Endothelial cell of umbilical vein (primary cell): Measurements from ENCODE around the gene SVEP1. TPM values are rescaled to one million over a fixed set of nuclear protein-coding genes. Genes with fewer than 3 reads are reported as not detected.

Experiments used
- BruUV-seq: library from RNA; stranded (reverse); fragments of 400-500 nt; replicated peaks from 2 replicates; lab custom pipeline; 2021; lab: Mats Ljungman, UMichigan
- CTCF ChIA-PET: fragments of 300-600, 350-600 bp; sonication (Branson Sonifier 250); formaldehyde crosslinking; loops from one replicate; lab custom pipeline; 2021; ENCODE audit warnings: antibody characterized with exemption, inconsistent platforms; lab: Charles Lee
- POLR2A ChIA-PET: fragments of 300-600, 350-600 bp; sonication (Branson Sonifier 250); formaldehyde crosslinking; loops from one replicate; lab custom pipeline; 2021; ENCODE audit warnings: antibody characterized with exemption, inconsistent platforms; lab: Charles Lee
- DNase-seq: peaks from one replicate; pipeline ENCODE4 v3.0.0-alpha.2; 2011; ENCODE audit warnings: low read depth, low spot score
- FAIRE-seq: peaks from 2 replicates; lab custom pipeline; 2011; peaks lifted over from hg19 to GRCh38; lab: Jason Lieb, UNC
- H2AFZ ChIP-seq: 2 replicates; pipeline ENCODE4 v1.6.0; 2012; ENCODE audit warnings: low read depth, low read length, control low read depth, inconsistent platforms
- H3K27ac ChIP-seq: 2 replicates; pipeline ENCODE4 v1.5.1; 2011; ENCODE audit warnings: low read depth, mild to moderate bottlenecking, control low read depth, low read length, moderate library complexity; ENCODE audit not compliant: insufficient read depth
- H3K27me3 ChIP-seq, 2 experiments: 2 replicates each; pipeline versions ENCODE4 v1.6.0 to v1.6.1; 2011; ENCODE audit warnings: low read length in 2 of 2, mixed read lengths in 1 of 2; ENCODE audit not compliant: control insufficient read depth in 2 of 2, insufficient read depth in 2 of 2
- H3K36me3 ChIP-seq, 2 experiments: 2 replicates in 1 of 2; 3 replicates in 1 of 2; pipeline ENCODE4 v1.5.1; 2011; ENCODE audit warnings: low read length in 2 of 2, mild to moderate bottlenecking in 1 of 2, moderate library complexity in 1 of 2; ENCODE audit not compliant: control insufficient read depth in 2 of 2, insufficient read depth in 2 of 2; ENCODE audit errors: extremely low read depth in 1 of 2
- H3K4me1 ChIP-seq: 3 replicates; pipeline ENCODE4 v1.5.1; 2011; ENCODE audit warnings: mild to moderate bottlenecking, low read length; ENCODE audit not compliant: control insufficient read depth, insufficient read depth; ENCODE audit errors: extremely low read depth
- H3K4me2 ChIP-seq: 2 replicates; pipeline ENCODE4 v1.6.1; 2011; ENCODE audit warnings: low read length, control low read depth, mixed read lengths; ENCODE audit not compliant: insufficient read depth
- H3K4me3 ChIP-seq, 3 experiments: fragments of 200-600 bp in 1 of 3; sonication (generic), shearing (Covaris generic) in 1 of 3; replicated peaks in 1 of 3; 2 replicates each; pipeline ENCODE4 v1.5.1; 2011 to 2016; ENCODE audit warnings: control low read depth in 3 of 3, low read length in 3 of 3, mild to moderate bottlenecking in 2 of 3, inconsistent platforms in 1 of 3, low read depth in 1 of 3, moderate library complexity in 1 of 3; ENCODE audit not compliant: insufficient read depth in 1 of 3
- H3K79me2 ChIP-seq: 2 replicates; pipeline ENCODE4 v1.6.0; 2012; ENCODE audit warnings: low read length, inconsistent platforms; ENCODE audit not compliant: control insufficient read depth, insufficient read depth
- H3K9ac ChIP-seq: replicated peaks from 2 replicates; pipeline ENCODE3; 2011; ENCODE audit warnings: low read length, control low read depth; ENCODE audit not compliant: insufficient read depth; ENCODE audit errors: extremely low read depth
- H3K9me1 ChIP-seq: replicated peaks from 3 replicates; pipeline ENCODE4 v1.6.0; 2011; ENCODE audit warnings: mild to moderate bottlenecking, low read length; ENCODE audit not compliant: control insufficient read depth, insufficient read depth; ENCODE audit errors: extremely low read depth
- H3K9me3 ChIP-seq: replicated peaks from 2 replicates; pipeline ENCODE4 v1.5.1; 2012; ENCODE audit warnings: low read length, inconsistent platforms; ENCODE audit not compliant: control insufficient read depth, insufficient read depth
- H4K20me1 ChIP-seq: replicated peaks from 2 replicates; pipeline ENCODE3; 2011; ENCODE audit warnings: mild to moderate bottlenecking, low read length; ENCODE audit not compliant: control insufficient read depth, insufficient read depth; ENCODE audit errors: extremely low read depth
- CTCF ChIP-seq, 2 donors: IDR thresholded peaks; 1 replicate in 1 of 2; 2 replicates in 1 of 2; pipeline ENCODE4 v1.5.1; 2011; ENCODE audit warnings: low read length in 2 of 2, mild to moderate bottlenecking in 2 of 2, moderate library complexity in 2 of 2, control low read depth in 1 of 2, inconsistent platforms in 1 of 2, low read depth in 1 of 2; ENCODE audit not compliant: insufficient read depth in 1 of 2; ENCODE audit errors: extremely low read depth in 1 of 2
- EZH2 ChIP-seq: IDR thresholded peaks from 2 replicates; pipeline ENCODE4 v1.6.1; 2012; ENCODE audit warnings: borderline replicate concordance, low read depth, mild to moderate bottlenecking, moderate library complexity, low read length, inconsistent platforms; ENCODE audit not compliant: severe bottlenecking
- FOS ChIP-seq: IDR thresholded peaks from 2 replicates; pipeline ENCODE4 v1.6.1; 2011; ENCODE audit warnings: mild to moderate bottlenecking, low read length, moderate library complexity, borderline replicate concordance; ENCODE audit not compliant: insufficient read depth
- GATA2 ChIP-seq: IDR thresholded peaks from 2 replicates; pipeline ENCODE4 v1.7.0; 2011; ENCODE audit warnings: low read depth, mild to moderate bottlenecking, moderate library complexity, mixed read lengths, low read length; ENCODE audit not compliant: insufficient read length, insufficient read depth
- JUN ChIP-seq: IDR thresholded peaks from 2 replicates; pipeline ENCODE4 v1.6.1; 2011; ENCODE audit warnings: borderline replicate concordance, low read depth; ENCODE audit not compliant: insufficient read length, insufficient read depth
- MAX ChIP-seq: IDR thresholded peaks from 2 replicates; pipeline ENCODE4 v1.6.1; 2011; ENCODE audit not compliant: insufficient read depth, insufficient read length
- MYC ChIP-seq: IDR thresholded peaks from one replicate; pipeline ENCODE4 v1.6.1; 2011; ENCODE audit warnings: mild to moderate bottlenecking, low read depth, low read length
- POLR2A ChIP-seq: IDR thresholded peaks from 2 replicates; pipeline ENCODE4 v1.6.1; 2012; ENCODE audit warnings: low read depth, mild to moderate bottlenecking, control low read depth, low read length
- POLR2AphosphoS5 ChIP-seq: IDR thresholded peaks from 2 replicates; pipeline ENCODE4 v1.6.1; 2012; ENCODE audit warnings: low read depth, mild to moderate bottlenecking, control low read depth, low read length, moderate library complexity; ENCODE audit not compliant: insufficient read depth
- dilution Hi-C: fragments of 300-500 bp; cut with MboI; formaldehyde crosslinking; loops from one replicate; pipeline ENCODE4 v1.15.0; 2019; ENCODE audit warnings: low sequenced_read_pairs; ENCODE audit not compliant: extremely low pct_ligation_motif_present
- intact Hi-C: fragments of 100-400 bp; cut with micrococcal nuclease; formaldehyde crosslinking; loops from one replicate; pipeline ENCODE4 v1.10.0; 2022
- polyA plus RNA-seq, 4 experiments: library from polyadenylated mRNA; depleted of rRNA in 3 of 4; stranded (reverse) in 3 of 4; unstranded in 1 of 4; fragments of >200 nt; gene quantifications; 2 replicates each; pipeline versions ENCODE4 v1.2.1 to v1.2.3, GENCODE V29; 2011 to 2012; ENCODE audit warnings: missing spikeins in 1 of 4
- total RNA-seq: library from RNA; stranded (reverse); gene quantifications from 2 replicates; pipeline ENCODE4 v1.2.3, GENCODE V29; 2021

Gene SVEP1
- total and polyA plus RNA-seq, 2 donors (not counting 3 experiments of a cell fraction or from before 2014, with no cell fraction given) = 0.04 to 0.29 TPM

GRCh38 chr9:110351009-110351467 lies 228.5 kb downstream of the SVEP1 start:
- FAIRE-seq (no peak), DNase-seq (peak; percentile 7)
- CTCF ChIA-PET = interaction anchor here (1.5 kb wide), 1 partner anchor 272 kb away, joined by 3 read pairs; no protein-coding TSS in a partner anchor
- Histone ChIP-seq H3K4me2 (no peak overlapping the region), H3K9me1 (no peaks in the 10 kb centered on the region), H3K9me3 (no peaks in the 10 kb centered on the region), H3K27me3 (no peaks in the 10 kb centered on the region), H2AFZ (no peak overlapping the region), H3K36me3 (no peaks in the 10 kb centered on the region), H4K20me1 (no peaks in the 10 kb centered on the region), H3K9ac (no peak overlapping the region), H3K4me3 (no peak overlapping the region), H3K27ac (no peak overlapping the region), H3K79me2 (no peaks in the 10 kb centered on the region), H3K4me1 (no peaks in the 10 kb centered on the region)
- TF ChIP-seq MYC = no peak
- TF ChIP-seq POLR2AphosphoS5 = no peak
- peak; percentile 5 for TF ChIP-seq FOS
- TF ChIP-seq JUN = no peak
- peak; percentile 61 for TF ChIP-seq GATA2
- POLR2A ChIA-PET = no interaction called here
- no TSS peak for BruUV-seq
- intact Hi-C loops (no loop called here), dilution Hi-C loops (no loop called here)

DNA sequence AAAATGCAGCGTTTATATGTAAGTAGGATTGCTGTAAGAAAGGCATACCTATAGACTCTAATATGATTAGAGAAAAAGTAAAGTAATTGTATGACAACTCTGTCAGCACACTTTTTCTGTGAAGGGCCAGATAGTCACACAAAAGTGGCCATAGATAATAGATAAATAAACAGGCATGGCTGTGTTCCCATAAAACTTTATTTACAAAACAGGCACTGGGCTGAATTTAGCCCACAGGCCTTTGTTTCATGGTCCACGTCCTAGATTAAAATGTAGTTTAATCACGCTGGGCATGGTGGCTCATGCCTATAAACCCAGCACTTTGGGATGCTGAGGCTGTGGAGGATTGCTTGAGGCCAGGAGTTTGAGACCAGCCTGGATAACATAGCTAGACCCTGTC lies 233.2 kb downstream of the SVEP1 start:
- Histone ChIP-seq H3K36me3 (no peaks in the 10 kb centered on the region), H3K4me1 (no peaks in the 10 kb centered on the region)
- POLR2A ChIA-PET = no interaction called here

More for the DNA sequence above, 233.2 kb downstream of the SVEP1 start:
- Histone ChIP-seq H3K9me1 (no peaks in the 10 kb centered on the region), H3K27ac (no peak overlapping the region), H3K9me3 (no peaks in the 10 kb centered on the region), H3K9ac (no peak overlapping the region), H4K20me1 (no peaks in the 10 kb centered on the region), H3K4me2 (no peak overlapping the region), H3K79me2 (no peaks in the 10 kb centered on the region), H2AFZ (no peak overlapping the region), H3K4me3 (no peak overlapping the region), H3K27me3 (no peaks in the 10 kb centered on the region)
- intact Hi-C loops = no loop called here
- FAIRE-seq = no peak
- no peak for DNase-seq
- CTCF ChIA-PET = no interaction called here
- dilution Hi-C loops = no loop called here
- TF ChIP-seq GATA2 (no peak), FOS (no peak), POLR2A (no peak), CTCF (IDR thresholded peaks at IDR 0.05; ENCODE audit: extremely low read depth in 1 of 2, insufficient read depth in 1 of 2, low read depth in 1 of 2, low read length in 2 of 2) (no peak), MAX (no peak), POLR2AphosphoS5 (no peak), JUN (no peak), MYC (no peak), EZH2 (no peak)
- BruUV-seq = no TSS peak
